Trophoblast cell (in vitro differentiated cells and primary cell): ENCODE data around the gene KICS2.

Experiments
- DNase-seq, 2 donors: peaks; one replicate each; pipeline ENCODE4 v3.0.0-alpha.2; 2016
- H2AFZ ChIP-seq: 2 replicates; pipeline ENCODE4 v1.6.1; 2013; ENCODE audit warnings: low read length, moderate library complexity, mild to moderate bottlenecking; ENCODE audit not compliant: insufficient read depth, poor library complexity
- H2AK5ac ChIP-seq: 2 replicates; pipeline ENCODE4 v1.6.1; 2013; ENCODE audit warnings: mild to moderate bottlenecking, low read length
- H2BK120ac ChIP-seq: 2 replicates; pipeline ENCODE4 v1.6.1; 2013; ENCODE audit warnings: low read length, mild to moderate bottlenecking, moderate library complexity; ENCODE audit not compliant: insufficient read depth, poor library complexity
- H2BK12ac ChIP-seq: 2 replicates; pipeline ENCODE4 v1.6.1; 2013; ENCODE audit warnings: mild to moderate bottlenecking, low read length, moderate library complexity
- H2BK5ac ChIP-seq: 2 replicates; pipeline ENCODE4 v1.6.1; 2013; ENCODE audit warnings: low read length, low read depth, moderate library complexity, mild to moderate bottlenecking; ENCODE audit not compliant: poor library complexity
- H3K14ac ChIP-seq: 2 replicates; pipeline ENCODE4 v1.6.1; 2013; ENCODE audit warnings: mild to moderate bottlenecking, low read length
- H3K18ac ChIP-seq: 2 replicates; pipeline ENCODE4 v1.6.1; 2013; ENCODE audit warnings: mild to moderate bottlenecking, low read length
- H3K23ac ChIP-seq: 2 replicates; pipeline ENCODE4 v1.6.1; 2013; ENCODE audit warnings: low read length
- H3K27ac ChIP-seq: 2 replicates; pipeline ENCODE4 v1.5.1; 2013; ENCODE audit warnings: low read depth, mild to moderate bottlenecking, inconsistent platforms, low read length, moderate library complexity
- H3K27me3 ChIP-seq: 2 replicates; pipeline ENCODE4 v1.6.1; 2013; ENCODE audit warnings: inconsistent platforms, mild to moderate bottlenecking, low read length, moderate library complexity; ENCODE audit not compliant: insufficient read depth
- H3K36me3 ChIP-seq, 2 experiments: 1 replicate in 1 of 2; 2 replicates in 1 of 2; pipeline ENCODE4 v1.6.1; 2013; ENCODE audit warnings: low read length in 2 of 2, mild to moderate bottlenecking in 2 of 2, moderate library complexity in 1 of 2; ENCODE audit not compliant: insufficient read depth in 2 of 2, control insufficient read depth in 1 of 2
- H3K4ac ChIP-seq: 2 replicates; pipeline ENCODE4 v1.6.1; 2013; ENCODE audit warnings: low read depth, mild to moderate bottlenecking, low read length, moderate library complexity
- H3K4me1 ChIP-seq, 2 experiments: 1 replicate in 1 of 2; 2 replicates in 1 of 2; pipeline ENCODE4 v1.6.1; 2013; ENCODE audit warnings: low read length in 2 of 2, mild to moderate bottlenecking in 2 of 2, moderate library complexity in 1 of 2; ENCODE audit not compliant: insufficient read depth in 2 of 2, control insufficient read depth in 1 of 2
- H3K4me2 ChIP-seq: 2 replicates; pipeline ENCODE4 v1.6.1; 2013; ENCODE audit warnings: inconsistent platforms, mild to moderate bottlenecking, low read length, moderate library complexity
- H3K4me3 ChIP-seq: 2 replicates; pipeline ENCODE4 v1.5.1; 2013; ENCODE audit warnings: mild to moderate bottlenecking, low read depth, low read length, inconsistent platforms
- H3K79me1 ChIP-seq: one replicate; pipeline ENCODE4 v1.6.1; 2013; ENCODE audit warnings: low read length
- H3K79me2 ChIP-seq: 2 replicates; pipeline ENCODE4 v1.6.1; 2013; ENCODE audit warnings: low read length, mild to moderate bottlenecking; ENCODE audit not compliant: control insufficient read depth, insufficient read depth, poor library complexity
- H3K9ac ChIP-seq: 2 replicates; pipeline ENCODE4 v1.6.1; 2013; ENCODE audit warnings: mild to moderate bottlenecking, low read length
- H3K9me3 ChIP-seq: 2 replicates; pipeline ENCODE4 v1.6.1; 2013; ENCODE audit warnings: low read depth, mild to moderate bottlenecking, control low read depth, inconsistent platforms, low read length; ENCODE audit not compliant: insufficient read depth
- H4K12ac ChIP-seq: 2 replicates; pipeline ENCODE4 v1.6.1; 2013; ENCODE audit warnings: low read depth, mild to moderate bottlenecking, low read length, moderate library complexity
- H4K8ac ChIP-seq: 2 replicates; pipeline ENCODE4 v1.6.1; 2013; ENCODE audit warnings: low read depth, mild to moderate bottlenecking, low read length, moderate library complexity
- H4K91ac ChIP-seq: one replicate; pipeline ENCODE4 v1.6.1; 2013; ENCODE audit warnings: low read depth, mild to moderate bottlenecking, low read length, moderate library complexity
- WGBS: extraction: QIAGEN DNeasy Blood & Tissue Kit; methylation state at CpG from one replicate; pipeline ENCODE4 v1.1.7; 2013; ENCODE audit warnings: missing lambda C conversion rate; ENCODE audit not compliant: insufficient read length, insufficient coverage; ENCODE audit errors: extremely low coverage; 5-methylcytosine and 5-hydroxymethylcytosine counted together

Gene KICS2

GRCh38 chr12:64255249-64255648 is 33.2 kb upstream of the KICS2 start:
- H3K27ac ChIP-seq, result no peak overlapping the region
- WGBS, result no CpG with 5 or more reads among the region's 4 CpGs
- H3K79me1 ChIP-seq, result no peaks in the 10 kb centered on the region
- no peaks in the 10 kb centered on the region for H3K36me3 ChIP-seq
- H3K9me3 ChIP-seq, result no peaks in the 10 kb centered on the region
- no peak overlapping the region for H3K18ac ChIP-seq
- H2BK120ac ChIP-seq, result no peak overlapping the region
- no peak overlapping the region for H2BK5ac ChIP-seq
- no peak overlapping the region for H4K91ac ChIP-seq
- DNase-seq, result no peak
- H4K12ac ChIP-seq, result no peak overlapping the region
- H2AK5ac ChIP-seq, result no peak overlapping the region
- no peaks in the 10 kb centered on the region for H3K79me2 ChIP-seq
- no peak overlapping the region for H2BK12ac ChIP-seq
- no peak overlapping the region for H3K4me3 ChIP-seq
- H3K14ac ChIP-seq, result no peak overlapping the region
- no peak overlapping the region for H3K23ac ChIP-seq
- no peaks in the 10 kb centered on the region for H3K4me1 ChIP-seq
- H2AFZ ChIP-seq, result no peak overlapping the region
- H3K4ac ChIP-seq, result no peak overlapping the region
- H3K27me3 ChIP-seq, result no peaks in the 10 kb centered on the region
- no peak overlapping the region for H3K9ac ChIP-seq
- no peak overlapping the region for H3K4me2 ChIP-seq
- no peak overlapping the region for H4K8ac ChIP-seq

- Histone ChIP-seq H3K23ac (no peak overlapping the region), H3K36me3 (no peaks in the 10 kb centered on the region), H3K27ac (no peak overlapping the region), H2AFZ (no peak overlapping the region), H4K12ac (no peak overlapping the region), H3K4me1 (no peaks in the 10 kb centered on the region), H3K14ac (no peak overlapping the region), H3K9me3 (no peaks in the 10 kb centered on the region), H3K9ac (no peak overlapping the region), H3K18ac (no peak overlapping the region), H3K4me3 (no peak overlapping the region), H2BK12ac (no peak overlapping the region), H2AK5ac (no peak overlapping the region), H3K79me1 (no peaks in the 10 kb centered on the region), H4K91ac (no peak overlapping the region), H3K79me2 (no peaks in the 10 kb centered on the region), H3K4me2 (no peak overlapping the region), H2BK120ac (no peak overlapping the region), H3K27me3 (no peaks in the 10 kb centered on the region), H4K8ac (no peak overlapping the region), H2BK5ac (no peak overlapping the region), H3K4ac (no peak overlapping the region)
- no peak for DNase-seq
- WGBS, result no CpG with 5 or more reads among the region's 1 CpG
Measured at GRCh38 chr12:64253356-64253755, 31.3 kb upstream of the KICS2 start.

DNA sequence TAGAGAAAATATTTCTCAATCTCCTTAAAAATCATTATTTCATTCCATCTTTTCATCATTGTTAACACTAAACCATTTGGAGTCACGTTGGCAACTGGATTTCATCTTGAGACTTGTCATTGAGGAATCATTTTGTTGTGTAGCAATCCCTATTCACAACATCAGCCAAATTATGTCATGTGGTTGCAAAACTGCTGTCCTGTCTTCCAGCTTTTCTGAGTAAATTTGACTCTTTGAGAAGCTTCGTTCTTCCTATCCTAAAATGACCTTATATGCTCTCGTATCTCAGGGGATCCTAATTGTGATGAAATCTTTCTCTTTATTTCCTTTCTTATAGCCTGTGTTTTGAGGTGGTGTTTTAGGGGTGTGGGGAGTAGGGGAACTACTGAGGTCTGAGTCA is 30.6 kb upstream of the KICS2 start:
- H4K91ac ChIP-seq, result no peak overlapping the region
- WGBS, result no CpG with 5 or more reads among the region's 3 CpGs
- no peak overlapping the region for H3K27ac ChIP-seq
- peak in 1 of 2 donors; percentile 44 for DNase-seq
- H2AK5ac ChIP-seq, result no peak overlapping the region
- H3K79me1 ChIP-seq, result no peaks in the 10 kb centered on the region
- H4K12ac ChIP-seq, result no peak overlapping the region
- H3K4ac ChIP-seq, result no peak overlapping the region
- no peak overlapping the region for H3K14ac ChIP-seq
- no peaks in the 10 kb centered on the region for H3K36me3 ChIP-seq
- H3K4me3 ChIP-seq, result no peak overlapping the region
- H3K9ac ChIP-seq, result no peak overlapping the region
- no peak overlapping the region for H3K4me2 ChIP-seq
- no peak overlapping the region for H2AFZ ChIP-seq
- no peak overlapping the region for H2BK5ac ChIP-seq
- H3K18ac ChIP-seq, result no peak overlapping the region
- no peak overlapping the region for H2BK120ac ChIP-seq
- H2BK12ac ChIP-seq, result no peak overlapping the region
- no peaks in the 10 kb centered on the region for H3K4me1 ChIP-seq
- no peaks in the 10 kb centered on the region for H3K27me3 ChIP-seq
- H3K23ac ChIP-seq, result no peak overlapping the region
- H3K79me2 ChIP-seq, result no peaks in the 10 kb centered on the region
- H3K9me3 ChIP-seq, result no peaks in the 10 kb centered on the region
- no peak overlapping the region for H4K8ac ChIP-seq

DNA sequence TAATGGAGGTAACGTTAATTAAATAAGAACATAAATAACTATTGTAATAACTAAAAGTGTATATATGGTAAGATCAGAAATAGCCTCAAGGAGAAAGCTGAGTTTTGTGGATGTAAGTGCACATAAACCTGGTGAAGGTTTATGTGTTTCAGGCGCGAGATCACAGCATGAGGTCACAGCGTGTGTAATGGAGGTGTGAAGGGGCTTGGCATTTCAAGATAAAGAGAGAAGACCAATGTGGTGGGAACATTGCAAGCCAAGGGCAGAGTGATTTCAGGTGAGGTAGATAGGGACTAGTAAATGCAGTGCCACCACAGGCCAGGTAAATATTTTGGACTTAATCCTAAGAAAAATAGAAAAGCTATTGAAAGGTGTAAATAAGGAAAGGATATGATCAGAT is 21.7 kb upstream of the KICS2 start:
- H3K27me3 ChIP-seq, result no peaks in the 10 kb centered on the region
- H3K36me3 ChIP-seq, result no peaks in the 10 kb centered on the region
- no peak overlapping the region for H2BK12ac ChIP-seq
- H4K8ac ChIP-seq, result no peak overlapping the region
- no peak overlapping the region for H4K12ac ChIP-seq
- no CpG with 5 or more reads among the region's 4 CpGs for WGBS
- H2BK5ac ChIP-seq, result no peak overlapping the region
- no peaks in the 10 kb centered on the region for H3K79me2 ChIP-seq
- no peak for DNase-seq
- no peaks in the 10 kb centered on the region for H3K4me1 ChIP-seq
- no peak overlapping the region for H2AFZ ChIP-seq
- H3K18ac ChIP-seq, result no peak overlapping the region
- no peaks in the 10 kb centered on the region for H3K79me1 ChIP-seq
- no peak overlapping the region for H3K9ac ChIP-seq
- no peak overlapping the region for H3K27ac ChIP-seq
- no peak overlapping the region for H2BK120ac ChIP-seq
- no peak overlapping the region for H3K14ac ChIP-seq
- no peak overlapping the region for H3K23ac ChIP-seq
- no peak overlapping the region for H4K91ac ChIP-seq
- no peaks in the 10 kb centered on the region for H3K9me3 ChIP-seq
- no peak overlapping the region for H3K4me2 ChIP-seq
- no peak overlapping the region for H3K4me3 ChIP-seq
- no peak overlapping the region for H2AK5ac ChIP-seq
- no peak overlapping the region for H3K4ac ChIP-seq
